Progenitor cell of endocrine pancreas (in vitro differentiated cells): ENCODE results near the gene TANC1. TPM values are rescaled to one million over a fixed set of nuclear protein-coding genes. Genes with fewer than 3 reads are reported as not detected.

Experiments
- DNase-seq: peaks from one replicate; pipeline ENCODE4 v3.0.0; 2021; ENCODE audit warnings: low spot score; ENCODE audit not compliant: unreplicated experiment
- H3K27ac Mint-ChIP-seq: 2 replicates; pipeline ENCODE4 v1.8.0; 2021; ENCODE audit warnings: mild to moderate bottlenecking, moderate library complexity, mixed read lengths
- H3K27me3 Mint-ChIP-seq: 2 replicates; pipeline ENCODE4 v1.8.0; 2021; ENCODE audit warnings: mixed read lengths
- H3K36me3 Mint-ChIP-seq: 2 replicates; pipeline ENCODE4 v1.8.0; 2022; ENCODE audit warnings: mixed read lengths; ENCODE audit not compliant: insufficient read depth
- H3K4me1 Mint-ChIP-seq: 2 replicates; pipeline ENCODE4 v1.8.0; 2021; ENCODE audit warnings: low read depth, mixed read lengths
- H3K4me3 Mint-ChIP-seq: 2 replicates; pipeline ENCODE4 v1.8.0; 2021; ENCODE audit warnings: low read depth, mild to moderate bottlenecking, moderate library complexity, mixed read lengths
- H3K9me3 Mint-ChIP-seq: 2 replicates; pipeline ENCODE4 v1.8.0; 2021; ENCODE audit warnings: low read depth, mixed read lengths
- CTCF ChIP-seq: fragments of 200-600 bp; sonication (generic); IDR thresholded peaks from one replicate; pipeline ENCODE4 v1.5.0; 2021; ENCODE audit warnings: antibody characterized with exemption, mild to moderate bottlenecking; ENCODE audit not compliant: unreplicated experiment
- total RNA-seq: library from RNA; stranded (reverse); gene quantifications from 2 replicates; pipeline ENCODE4 v1.2.1, GENCODE V29; 2021

The TANC1 gene
- total RNA-seq, 1 donor from 2014 or later: 29.8 TPM

GRCh38 chr2:159134979-159135378, 166.5 kb downstream of the TANC1 start:
- Mint-ChIP-seq H3K36me3 (no peaks in the 10 kb centered on the region), H3K4me3 (no peak overlapping the region), H3K27ac (no peak overlapping the region), H3K27me3 (no peaks in the 10 kb centered on the region), H3K9me3 (no peaks in the 10 kb centered on the region), H3K4me1 (peaks cover 18% of the 10 kb centered on the region)
- TF ChIP-seq CTCF: no peak
- DNase-seq: no peak

- Mint-ChIP-seq H3K27me3 (no peaks in the 10 kb centered on the region), H3K36me3 (no peaks in the 10 kb centered on the region), H3K27ac (no peak overlapping the region), H3K4me3 (no peak overlapping the region), H3K9me3 (no peaks in the 10 kb centered on the region), H3K4me1 (peaks cover 19% of the 10 kb centered on the region)
- TF ChIP-seq CTCF: no peak
- DNase-seq: no peak
Measured at GRCh38 chr2:159136391-159136790, 168.0 kb downstream of the TANC1 start.

- no peak overlapping the region for H3K27ac Mint-ChIP-seq
- H3K4me3 Mint-ChIP-seq: no peak overlapping the region
- DNase-seq: no peak
- no peaks in the 10 kb centered on the region for H3K9me3 Mint-ChIP-seq
- H3K27me3 Mint-ChIP-seq: no peaks in the 10 kb centered on the region
- H3K36me3 Mint-ChIP-seq: peaks cover 3% of the 10 kb centered on the region
- H3K4me1 Mint-ChIP-seq: peaks cover 21% of the 10 kb centered on the region
- TF ChIP-seq CTCF: no peak
Measured at GRCh38 chr2:159137511-159138241, 169.2 kb downstream of the TANC1 start.

GRCh38 chr2:159138642-159139182, 170.3 kb downstream of the TANC1 start:
- H3K4me3 Mint-ChIP-seq: no peak overlapping the region
- H3K36me3 Mint-ChIP-seq: peaks cover 3% of the 10 kb centered on the region
- TF ChIP-seq CTCF: no peak
- H3K27me3 Mint-ChIP-seq: no peaks in the 10 kb centered on the region
- peak overlapping the region; percentile 56 for H3K27ac Mint-ChIP-seq
- H3K4me1 Mint-ChIP-seq: peaks cover 21% of the 10 kb centered on the region
- H3K9me3 Mint-ChIP-seq: no peaks in the 10 kb centered on the region
- no peak for DNase-seq

GRCh38 chr2:159139216-159139933, 170.9 kb downstream of the TANC1 start:
- no peak overlapping the region for H3K4me3 Mint-ChIP-seq
- peak overlapping the region; percentile 56 for H3K27ac Mint-ChIP-seq
- peaks cover 3% of the 10 kb centered on the region for H3K36me3 Mint-ChIP-seq
- no peak for DNase-seq
- no peaks in the 10 kb centered on the region for H3K27me3 Mint-ChIP-seq
- no peak for TF ChIP-seq CTCF
- H3K4me1 Mint-ChIP-seq: peaks cover 21% of the 10 kb centered on the region
- peaks cover 3% of the 10 kb centered on the region for H3K9me3 Mint-ChIP-seq
